Vagina (tissue), 2 donors: Measurements from ENCODE around the gene ZBED3.

Experiments used
- CTCF ChIP-seq, 3 experiments: fragments of 450-650 bp in 2 of 3; fragments of 200-600 bp in 1 of 3; sonication (generic) in 1 of 3; IDR thresholded peaks; one replicate each; pipeline ENCODE4 v1.5.1; 2017 to 2019; ENCODE audit warnings: antibody characterized with exemption in 3 of 3, mild to moderate bottlenecking in 2 of 3, moderate library complexity in 2 of 3
- POLR2A ChIP-seq, 2 donors: fragments of 450-650 bp; IDR thresholded peaks; one replicate each; pipeline ENCODE4 v1.6.1; 2017; ENCODE audit warnings: antibody characterized with exemption in 2 of 2, mild to moderate bottlenecking in 2 of 2, moderate library complexity in 2 of 2

GRCh38 chr5:77117161-77117560 is 30.1 kb upstream of the ZBED3 start:
- no peak for TF ChIP-seq CTCF (IDR thresholded peaks at IDR 0.05)
- no peak for TF ChIP-seq POLR2A (IDR thresholded peaks at IDR 0.05)
